H9 (cell line): ENCODE measurements around the gene DTYMK. TPM values are rescaled to one million over a fixed set of nuclear protein-coding genes. Genes with fewer than 3 reads are reported as not detected.

Source experiments
- DNase-seq: peaks from one replicate; pipeline ENCODE4 v3.0.0-alpha.2; 2017
- H2AFZ ChIP-seq: one replicate; pipeline ENCODE4 v1.6.1; 2013; ENCODE audit warnings: mild to moderate bottlenecking, low read length, control low read depth, moderate library complexity
- H2AK5ac ChIP-seq: 2 replicates; pipeline ENCODE4 v1.6.1; 2013; ENCODE audit warnings: low read length, control low read depth, mixed read lengths; ENCODE audit not compliant: insufficient read length
- H2BK120ac ChIP-seq: one replicate; pipeline ENCODE4 v1.6.1; 2013; ENCODE audit warnings: low read depth, mild to moderate bottlenecking, low read length, control low read depth, inconsistent platforms; ENCODE audit not compliant: poor library complexity, severe bottlenecking
- H2BK12ac ChIP-seq: 2 replicates; pipeline ENCODE4 v1.6.1; 2013; ENCODE audit warnings: low read length, control low read depth, mixed read lengths, low read depth; ENCODE audit not compliant: insufficient read length
- H2BK15ac ChIP-seq: 2 replicates; pipeline ENCODE4 v1.6.1; 2013; ENCODE audit warnings: low read depth, low read length, control low read depth
- H2BK20ac ChIP-seq: one replicate; pipeline ENCODE4 v1.6.1; 2013; ENCODE audit warnings: low read depth, mild to moderate bottlenecking, low read length, control low read depth, inconsistent platforms; ENCODE audit not compliant: poor library complexity, severe bottlenecking
- H2BK5ac ChIP-seq: 2 replicates; pipeline ENCODE4 v1.6.1; 2013; ENCODE audit warnings: low read length, control low read depth, mixed read lengths; ENCODE audit not compliant: insufficient read length
- H3K14ac ChIP-seq: 2 replicates; pipeline ENCODE4 v1.6.1; 2013; ENCODE audit warnings: low read length, control low read depth; ENCODE audit not compliant: insufficient read depth
- H3K18ac ChIP-seq: 2 replicates; pipeline ENCODE4 v1.6.1; 2013; ENCODE audit warnings: low read depth, mild to moderate bottlenecking, mixed read lengths, low read length, control low read depth; ENCODE audit not compliant: insufficient read length
- H3K23ac ChIP-seq: 2 replicates; pipeline ENCODE4 v1.6.1; 2013; ENCODE audit warnings: low read length, control low read depth, mixed read lengths, low read depth; ENCODE audit not compliant: insufficient read length
- H3K23me2 ChIP-seq: 2 replicates; pipeline ENCODE4 v1.6.1; 2013; ENCODE audit warnings: low read depth, mild to moderate bottlenecking, mixed read lengths, low read length, control low read depth; ENCODE audit not compliant: insufficient read length, poor library complexity, severe bottlenecking
- H3K27ac ChIP-seq: 2 replicates; pipeline ENCODE4 v1.5.1; 2013; ENCODE audit warnings: low read length, control low read depth, mixed read lengths, low read depth; ENCODE audit not compliant: insufficient read length
- H3K27me3 ChIP-seq: 2 replicates; pipeline ENCODE4 v1.6.1; 2013; ENCODE audit warnings: low read length, control low read depth, inconsistent platforms; ENCODE audit not compliant: insufficient read depth
- H3K4ac ChIP-seq: 2 replicates; pipeline ENCODE4 v1.6.1; 2013; ENCODE audit warnings: low read depth, mild to moderate bottlenecking, control low read depth, inconsistent platforms, low read length, moderate library complexity
- H3K4me1 ChIP-seq: 2 replicates; pipeline ENCODE4 v1.6.1; 2013; ENCODE audit warnings: low read length, control low read depth, inconsistent platforms; ENCODE audit not compliant: insufficient read depth
- H3K4me2 ChIP-seq: 2 replicates; pipeline ENCODE4 v1.6.1; 2013; ENCODE audit warnings: low read length, control low read depth, mixed read lengths; ENCODE audit not compliant: insufficient read length, insufficient read depth
- H3K56ac ChIP-seq: 2 replicates; pipeline ENCODE4 v1.6.1; 2013; ENCODE audit warnings: low read depth, mild to moderate bottlenecking, mixed read lengths, low read length, control low read depth; ENCODE audit not compliant: insufficient read length
- H3K79me1 ChIP-seq: 2 replicates; pipeline ENCODE4 v1.6.1; 2013; ENCODE audit warnings: low read depth, mild to moderate bottlenecking, moderate library complexity, low read length, control low read depth, inconsistent platforms; ENCODE audit not compliant: insufficient read depth, poor library complexity, severe bottlenecking
- H3K79me2 ChIP-seq: 2 replicates; pipeline ENCODE4 v1.6.1; 2013; ENCODE audit warnings: low read length, control low read depth, inconsistent platforms; ENCODE audit not compliant: insufficient read depth
- H3K9ac ChIP-seq: 2 replicates; pipeline ENCODE4 v1.6.1; 2013; ENCODE audit warnings: low read length, control low read depth, mixed read lengths; ENCODE audit not compliant: insufficient read length; ENCODE audit errors: extremely low read depth
- H3K9me3 ChIP-seq: one replicate; pipeline ENCODE4 v1.6.1; 2013; ENCODE audit warnings: low read depth, low read length, inconsistent platforms; ENCODE audit not compliant: control insufficient read depth
- H3T11ph ChIP-seq: one replicate; pipeline ENCODE4 v1.6.1; 2013; ENCODE audit warnings: mild to moderate bottlenecking, low read length, control low read depth, inconsistent platforms
- H4K20me1 ChIP-seq: one replicate; pipeline ENCODE4 v1.6.1; 2013; ENCODE audit not compliant: control insufficient read depth, insufficient read length, insufficient read depth
- H4K5ac ChIP-seq: 2 replicates; pipeline ENCODE4 v1.6.1; 2013; ENCODE audit warnings: low read depth, mild to moderate bottlenecking, mixed read lengths, low read length, control low read depth; ENCODE audit not compliant: insufficient read length
- H4K8ac ChIP-seq: replicated peaks from 2 replicates; pipeline ENCODE4 v1.6.1; 2013; ENCODE audit warnings: low read length, control low read depth, mixed read lengths, low read depth; ENCODE audit not compliant: insufficient read length
- H4K91ac ChIP-seq: 2 replicates; pipeline ENCODE4 v1.6.1; 2013; ENCODE audit warnings: low read depth, mild to moderate bottlenecking, moderate library complexity, mixed read lengths, low read length, control low read depth; ENCODE audit not compliant: insufficient read length
- H3K27ac Mint-ChIP-seq, 3 experiments: 2 replicates in 2 of 3; 3 replicates in 1 of 3; pipeline ENCODE4 v1.8.0; 2020 to 2021; ENCODE audit warnings: mixed read lengths in 3 of 3, mild to moderate bottlenecking in 1 of 3, moderate library complexity in 1 of 3
- H3K27me3 Mint-ChIP-seq: 2 replicates; pipeline ENCODE4 v1.8.0; 2021; ENCODE audit warnings: low read depth, mild to moderate bottlenecking, moderate library complexity, mixed read lengths
- H3K36me3 Mint-ChIP-seq, 3 experiments: 2 replicates in 2 of 3; 3 replicates in 1 of 3; pipeline ENCODE4 v1.8.0; 2020 to 2021; ENCODE audit warnings: low read depth in 3 of 3, mixed read lengths in 3 of 3; ENCODE audit not compliant: insufficient read depth in 1 of 3
- H3K4me1 Mint-ChIP-seq, 2 experiments: 2 replicates each; pipeline ENCODE4 v1.8.0; 2020; ENCODE audit warnings: mixed read lengths in 2 of 2
- H3K4me3 Mint-ChIP-seq, 2 experiments: 2 replicates in 1 of 2; 3 replicates in 1 of 2; pipeline ENCODE4 v1.8.0; 2020 to 2021; ENCODE audit warnings: mild to moderate bottlenecking in 2 of 2, mixed read lengths in 2 of 2, moderate library complexity in 1 of 2
- H3K9me3 Mint-ChIP-seq, 2 experiments: 2 replicates in 1 of 2; 3 replicates in 1 of 2; pipeline ENCODE4 v1.8.0; 2020; ENCODE audit warnings: mild to moderate bottlenecking in 2 of 2, mixed read lengths in 2 of 2, moderate library complexity in 1 of 2
- CTCF ChIP-seq: fragments of 200-600 bp; sonication (generic); conservative IDR thresholded peaks from 3 replicates; pipeline ENCODE4 v1.8.0; 2021; ENCODE audit warnings: antibody characterized with exemption, mild to moderate bottlenecking
- WGBS: extraction: QIAGEN DNeasy Blood & Tissue Kit; methylation state at CpG from one replicate; pipeline ENCODE4 v1.1.7; 2013; ENCODE audit warnings: missing lambda C conversion rate, low lambda C conversion rate, mixed read lengths; ENCODE audit not compliant: insufficient read length; ENCODE audit errors: extremely low coverage; 5-methylcytosine and 5-hydroxymethylcytosine counted together
- total RNA-seq: library from RNA; stranded (reverse); gene quantifications from 2 replicates; pipeline ENCODE4 v1.2.1, GENCODE V29; 2021

Gene DTYMK
- total RNA-seq, 1 experiment from 2014 or later: 76.0 TPM

- H3K23ac ChIP-seq: no peak overlapping the region
- WGBS: no CpG with 5 or more reads among the region's 17 CpGs
- H3K23me2 ChIP-seq: peaks cover 8% of the 10 kb centered on the region
- H4K8ac ChIP-seq: no peak overlapping the region
- no peak overlapping the region for H4K5ac ChIP-seq
- H2BK12ac ChIP-seq: no peak overlapping the region
- H3K4me2 ChIP-seq: no peak overlapping the region
- H2BK20ac ChIP-seq: no peak overlapping the region
- H3K4ac ChIP-seq: no peak overlapping the region
- Mint-ChIP-seq H3K4me3 (no peak overlapping the region), H3K27me3 (no peaks in the 10 kb centered on the region), H3K4me1 (peaks cover 11% of the 10 kb centered on the region in 2 experiments), H3K36me3 (peaks cover 20 to 49% (median 31%) of the 10 kb centered on the region in 3 experiments), H3K27ac (no peak overlapping the region), H3K9me3 (no peaks in the 10 kb centered on the region)
- H3K27ac ChIP-seq: no peak overlapping the region
- H3K14ac ChIP-seq: no peak overlapping the region
- H3T11ph ChIP-seq: no peak overlapping the region
- H2AFZ ChIP-seq: no peak overlapping the region
- H3K9me3 ChIP-seq: no peaks in the 10 kb centered on the region
- H3K79me2 ChIP-seq: peaks cover 14% of the 10 kb centered on the region; the same call in 1 of the 2 replicates
- H3K18ac ChIP-seq: no peak overlapping the region
- DNase-seq: no peak
- H3K9ac ChIP-seq: no peak overlapping the region
- no peak overlapping the region for H2BK120ac ChIP-seq
- TF ChIP-seq CTCF: no peak
- no peak overlapping the region for H2BK5ac ChIP-seq
- no peak overlapping the region for H2BK15ac ChIP-seq
- H2AK5ac ChIP-seq: no peak overlapping the region
- peaks cover 3% of the 10 kb centered on the region for H3K4me1 ChIP-seq
- no peaks in the 10 kb centered on the region for H4K20me1 ChIP-seq
- H3K56ac ChIP-seq: no peak overlapping the region
- H3K27me3 ChIP-seq: no peaks in the 10 kb centered on the region
- H4K91ac ChIP-seq: no peak overlapping the region
- peaks cover 3% of the 10 kb centered on the region for H3K79me1 ChIP-seq
Observed at GRCh38 chr2:241633561-241633960, 53.1 kb downstream of the DTYMK start.
